ENCODE results near the gene TXNDC11.

- TF ChIP-seq CTCF (conservative IDR thresholded peaks at IDR 0.05; ENCODE audit: low read depth, low read length) (no peak), EZH2 (IDR thresholded peaks at IDR 0.05; ENCODE audit: borderline replicate concordance, low read depth, low read length, poor library complexity, severe bottlenecking) (no peak)
Measured at GRCh38 chr16:11683145-11683544, 59.5 kb downstream of the TXNDC11 start.
